Activated CD4-positive, alpha-beta T cell treated with anti-CD3 and anti-CD28 coated beads for 36 hours (primary cell): ENCODE measurements around the gene CLDN9. TPM values are rescaled to one million over a fixed set of nuclear protein-coding genes. Genes with fewer than 3 reads are reported as not detected.

Experiments
- ATAC-seq: fragments of 200-7000 bp; cut with Tn5 transposase; one replicate; pipeline ENCODE4 v1.10.0; 2021; ENCODE audit warnings: mild to moderate bottlenecking, moderate library complexity
- CTCF ChIA-PET: fragments of 350-600 bp; sonication (Branson Sonifier 250); formaldehyde crosslinking; loops from one replicate; lab custom pipeline; 2021; ENCODE audit warnings: antibody characterized with exemption; lab: Charles Lee
- POLR2A ChIA-PET: fragments of 350-600 bp; sonication (Branson Sonifier 250); formaldehyde crosslinking; loops from one replicate; lab custom pipeline; 2021; ENCODE audit warnings: antibody characterized with exemption, inconsistent platforms; lab: Charles Lee
- DNase-seq: peaks from one replicate; pipeline ENCODE4 v3.0.0-alpha.2; 2020
- H3K27ac Mint-ChIP-seq: one replicate; pipeline ENCODE4 v1.8.0; 2021; ENCODE audit warnings: mixed read lengths
- H3K27me3 Mint-ChIP-seq: one replicate; pipeline ENCODE4 v1.8.0; 2021; ENCODE audit warnings: mixed read lengths
- H3K36me3 Mint-ChIP-seq: one replicate; pipeline ENCODE4 v1.8.0; 2021; ENCODE audit warnings: low read depth, mixed read lengths
- H3K4me1 Mint-ChIP-seq: one replicate; pipeline ENCODE4 v1.8.0; 2021; ENCODE audit warnings: mixed read lengths
- H3K4me3 Mint-ChIP-seq: one replicate; pipeline ENCODE4 v1.8.0; 2021; ENCODE audit warnings: mild to moderate bottlenecking, moderate library complexity, mixed read lengths
- H3K9me3 Mint-ChIP-seq: one replicate; pipeline ENCODE4 v1.8.0; 2021; ENCODE audit warnings: low read depth, mixed read lengths
- intact Hi-C, 2 experiments: fragments of 100-400 bp; cut with DNase I in 1 of 2; cut with micrococcal nuclease in 1 of 2; formaldehyde crosslinking; loops; one replicate each; pipeline versions ENCODE4 v1.14.2 to v1.15.1; 2022 to 2024; cut with DNase I, micrococcal nuclease
- total RNA-seq, 2 experiments: library from RNA; stranded (reverse); gene quantifications; one replicate each; pipeline ENCODE4 v1.2.3, GENCODE V29; 2021

Gene CLDN9
- total RNA-seq, 2 experiments from 2014 or later = not detected

GRCh38 chr16:2982402-2982801, 30.3 kb upstream of the CLDN9 start:
- Mint-ChIP-seq H3K4me1 (peaks cover 6% of the 10 kb centered on the region), H3K36me3 (peaks cover 17% of the 10 kb centered on the region), H3K9me3 (no peaks in the 10 kb centered on the region), H3K4me3 (no peak overlapping the region), H3K27ac (no peak overlapping the region), H3K27me3 (peaks cover 2% of the 10 kb centered on the region)
- ChIA-PET POLR2A (no interaction called here), CTCF (interaction anchor here (0.8 to 1.1 kb wide), 2 partner anchors 12 to 20 kb away, joined by 3 to 4 read pairs; no protein-coding TSS in a partner anchor)
- DNase-seq = no peak
- no peak for ATAC-seq
- intact Hi-C loops = loop anchor here in 1 of 2 experiments (5.0 kb wide), 1 partner anchor 125 kb away; no protein-coding TSS in a partner anchor

- Mint-ChIP-seq H3K27me3 (peaks cover 2% of the 10 kb centered on the region), H3K9me3 (no peaks in the 10 kb centered on the region), H3K4me3 (peak overlapping the region; percentile 41), H3K4me1 (peaks cover 6% of the 10 kb centered on the region), H3K36me3 (peaks cover 8% of the 10 kb centered on the region), H3K27ac (no peak overlapping the region)
- CTCF ChIA-PET = interaction anchor here (0.7 kb wide), 1 partner anchor 134 kb away, joined by 6 read pairs; no protein-coding TSS in a partner anchor
- intact Hi-C loops = loop anchor here in 1 of 2 experiments (1.0 to 5.0 kb wide), 3 partner anchors 21 to 124 kb away; no protein-coding TSS in a partner anchor
- POLR2A ChIA-PET = no interaction called here
- ATAC-seq = peak; percentile 57
- DNase-seq = peak; percentile 88
These were observed 29.0 kb upstream of the CLDN9 start for GRCh38 chr16:2983706-2984136.

GRCh38 chr16:2985462-2985861, 27.3 kb upstream of the CLDN9 start:
- ATAC-seq (no peak), DNase-seq (no peak)
- peaks cover 2% of the 10 kb centered on the region for H3K36me3 Mint-ChIP-seq
- peaks cover 2% of the 10 kb centered on the region for H3K27me3 Mint-ChIP-seq
- H3K4me1 Mint-ChIP-seq = peaks cover 6% of the 10 kb centered on the region
- no peak overlapping the region for H3K4me3 Mint-ChIP-seq
- ChIA-PET CTCF (interaction anchor here (1.2 kb wide), 2 partner anchors 10 to 15 kb away, joined by 3 read pairs; no protein-coding TSS in a partner anchor), POLR2A (no interaction called here)
- no peak overlapping the region for H3K27ac Mint-ChIP-seq
- intact Hi-C loops = no loop called here
- no peaks in the 10 kb centered on the region for H3K9me3 Mint-ChIP-seq

GRCh38 chr16:2985893-2986355, 26.8 kb upstream of the CLDN9 start:
- intact Hi-C loops = no loop called here
- peaks cover 6% of the 10 kb centered on the region for H3K4me1 Mint-ChIP-seq
- H3K27me3 Mint-ChIP-seq = peaks cover 2% of the 10 kb centered on the region
- ChIA-PET CTCF (interaction anchor here (0.7 to 1.6 kb wide), 3 partner anchors 16 to 42 kb away, joined by 3 read pairs; no protein-coding TSS in a partner anchor), POLR2A (no interaction called here)
- peaks cover 2% of the 10 kb centered on the region for H3K36me3 Mint-ChIP-seq
- H3K9me3 Mint-ChIP-seq = no peaks in the 10 kb centered on the region
- H3K4me3 Mint-ChIP-seq = no peak overlapping the region
- DNase-seq (no peak), ATAC-seq (no peak)
- H3K27ac Mint-ChIP-seq = no peak overlapping the region

- no peak for DNase-seq
- Mint-ChIP-seq H3K9me3 (no peaks in the 10 kb centered on the region), H3K36me3 (peaks cover under 1% of the 10 kb centered on the region), H3K27ac (no peak overlapping the region), H3K4me1 (peaks cover 5% of the 10 kb centered on the region), H3K27me3 (peaks cover under 1% of the 10 kb centered on the region), H3K4me3 (no peak overlapping the region)
- ATAC-seq = no peak
- ChIA-PET CTCF (interaction anchor here (0.7 to 1.6 kb wide), 2 partner anchors 22 to 41 kb away, joined by 3 read pairs; no protein-coding TSS in a partner anchor), POLR2A (no interaction called here)
- intact Hi-C loops = no loop called here
These were observed 26.0 kb upstream of the CLDN9 start for GRCh38 chr16:2986623-2987188.

DNA sequence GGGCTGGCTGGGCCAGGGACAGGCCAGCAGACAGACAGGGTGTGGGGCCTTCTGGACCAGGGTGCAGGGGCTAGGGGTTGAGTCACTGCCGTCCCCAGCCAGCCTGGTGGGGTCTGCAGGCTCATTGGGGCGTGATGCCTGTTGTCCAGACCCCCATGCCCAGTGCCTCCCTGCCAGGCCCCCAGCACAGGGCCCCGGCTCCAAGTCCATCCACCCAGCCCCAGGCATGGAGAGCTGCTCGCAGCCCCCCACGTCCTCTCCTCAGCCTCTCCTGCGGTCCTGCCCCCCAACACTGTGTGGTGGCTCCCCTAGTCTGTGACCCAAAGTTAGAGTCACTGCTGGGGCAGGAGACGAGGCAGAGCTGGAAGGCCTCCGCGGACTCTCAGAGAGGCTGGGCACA, 25.4 kb upstream of the CLDN9 start:
- Mint-ChIP-seq H3K4me3 (no peak overlapping the region), H3K9me3 (no peaks in the 10 kb centered on the region), H3K27ac (no peak overlapping the region), H3K36me3 (no peaks in the 10 kb centered on the region), H3K27me3 (no peaks in the 10 kb centered on the region), H3K4me1 (peaks cover 4% of the 10 kb centered on the region)
- ChIA-PET POLR2A (interaction anchor here (0.6 kb wide), 1 partner anchor 15 kb away, joined by 3 read pairs; no protein-coding TSS in a partner anchor), CTCF (interaction anchor here (0.6 to 1.6 kb wide), 2 partner anchors 38 to 41 kb away, joined by 3 read pairs; no protein-coding TSS in a partner anchor)
- no peak for ATAC-seq
- intact Hi-C loops = no loop called here
- no peak for DNase-seq

- DNase-seq (no peak), ATAC-seq (no peak)
- H3K4me1 Mint-ChIP-seq = peaks cover 4% of the 10 kb centered on the region
- H3K27me3 Mint-ChIP-seq = no peaks in the 10 kb centered on the region
- ChIA-PET POLR2A (interaction anchor here (0.6 kb wide), 1 partner anchor 15 kb away, joined by 3 read pairs; no protein-coding TSS in a partner anchor), CTCF (interaction anchor here (0.5 to 0.6 kb wide), 2 partner anchors 37 to 105 kb away, joined by 3 read pairs; partner anchors contain the start of gene FLYWCH2)
- no peaks in the 10 kb centered on the region for H3K9me3 Mint-ChIP-seq
- intact Hi-C loops = no loop called here
- H3K27ac Mint-ChIP-seq = no peak overlapping the region
- H3K4me3 Mint-ChIP-seq = no peak overlapping the region
- H3K36me3 Mint-ChIP-seq = no peaks in the 10 kb centered on the region
These were observed 24.9 kb upstream of the CLDN9 start for GRCh38 chr16:2987833-2988232.

DNA sequence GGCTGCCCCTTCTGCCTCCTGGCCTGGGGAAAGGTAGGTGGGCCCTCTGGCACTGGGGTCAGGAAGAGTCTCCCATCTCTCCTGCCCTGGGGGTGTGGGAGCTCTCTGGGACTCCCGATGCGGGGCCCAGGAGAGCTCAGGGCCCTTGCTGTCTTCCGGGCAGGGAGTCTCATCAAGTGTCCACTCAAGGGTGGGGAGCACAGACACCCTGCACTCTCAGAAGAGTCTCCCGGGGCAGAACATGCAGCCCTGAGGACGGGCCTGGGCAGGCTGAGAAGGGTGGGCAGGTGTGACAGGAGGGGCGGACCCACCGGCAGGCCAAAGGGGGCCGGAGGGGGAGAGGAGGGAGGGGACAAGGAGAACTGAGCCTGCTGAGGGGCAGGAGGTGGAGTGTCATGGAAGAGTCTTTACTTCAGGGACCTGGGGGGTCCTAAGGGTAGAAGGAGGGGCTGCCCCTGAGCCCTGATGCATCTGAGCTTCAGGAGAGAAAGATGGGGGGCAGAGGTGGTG, 24.1 kb upstream of the CLDN9 start:
- ChIA-PET CTCF (interaction anchor here (0.5 kb wide), 1 partner anchor 106 kb away, joined by 3 read pairs; the partner anchor contains the start of gene FLYWCH2), POLR2A (no interaction called here)
- DNase-seq = no peak
- H3K9me3 Mint-ChIP-seq = no peaks in the 10 kb centered on the region
- no peaks in the 10 kb centered on the region for H3K36me3 Mint-ChIP-seq
- ATAC-seq = no peak
- H3K4me1 Mint-ChIP-seq = peaks cover 4% of the 10 kb centered on the region
- no peak overlapping the region for H3K4me3 Mint-ChIP-seq
- no peak overlapping the region for H3K27ac Mint-ChIP-seq
- no peaks in the 10 kb centered on the region for H3K27me3 Mint-ChIP-seq
- intact Hi-C loops = no loop called here

DNA sequence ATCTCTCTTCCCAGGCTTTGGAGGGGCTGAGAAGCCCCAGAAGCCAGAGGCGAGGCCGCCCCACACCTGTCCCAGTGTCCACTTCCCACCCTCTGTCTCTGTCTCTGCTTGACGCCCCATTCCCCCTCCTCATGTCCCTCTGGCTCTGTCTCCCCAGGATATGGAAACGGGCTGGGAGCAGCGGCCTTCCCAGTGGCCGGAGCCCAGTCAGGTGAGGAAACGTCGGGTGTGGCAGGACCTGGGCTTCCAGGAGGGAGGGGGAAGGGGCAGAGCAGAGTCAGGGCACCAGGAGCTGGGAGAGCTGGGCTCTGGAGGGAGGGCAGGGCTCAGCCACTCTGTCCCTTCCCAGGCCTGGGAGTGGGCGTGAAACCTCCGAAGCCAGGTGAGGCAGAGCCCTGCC, 21.8 kb upstream of the CLDN9 start:
- Mint-ChIP-seq H3K4me1 (no peaks in the 10 kb centered on the region), H3K27ac (no peak overlapping the region), H3K9me3 (no peaks in the 10 kb centered on the region), H3K36me3 (no peaks in the 10 kb centered on the region), H3K27me3 (no peaks in the 10 kb centered on the region), H3K4me3 (no peak overlapping the region)
- intact Hi-C loops = no loop called here
- ATAC-seq (no peak), DNase-seq (no peak)
- POLR2A ChIA-PET = no interaction called here
- CTCF ChIA-PET = no interaction called here

- ChIA-PET POLR2A (no interaction called here), CTCF (no interaction called here)
- Mint-ChIP-seq H3K9me3 (no peaks in the 10 kb centered on the region), H3K4me3 (no peak overlapping the region), H3K4me1 (no peaks in the 10 kb centered on the region), H3K27ac (no peak overlapping the region), H3K36me3 (no peaks in the 10 kb centered on the region), H3K27me3 (no peaks in the 10 kb centered on the region)
- intact Hi-C loops = no loop called here
- ATAC-seq = no peak
- DNase-seq = no peak
These were observed 21.0 kb upstream of the CLDN9 start for GRCh38 chr16:2991566-2992261.

GRCh38 chr16:2992383-2993081, 20.2 kb upstream of the CLDN9 start:
- intact Hi-C loops = no loop called here
- no peaks in the 10 kb centered on the region for H3K27me3 Mint-ChIP-seq
- POLR2A ChIA-PET = no interaction called here
- no peaks in the 10 kb centered on the region for H3K36me3 Mint-ChIP-seq
- H3K27ac Mint-ChIP-seq = no peak overlapping the region
- H3K9me3 Mint-ChIP-seq = no peaks in the 10 kb centered on the region
- DNase-seq (no peak), ATAC-seq (no peak)
- no peak overlapping the region for H3K4me3 Mint-ChIP-seq
- no peaks in the 10 kb centered on the region for H3K4me1 Mint-ChIP-seq
- CTCF ChIA-PET = no interaction called here
